IPS-18c (cell line): Measurements from ENCODE around the gene SCG2.
"Not testable (repeated sequence)": the region's sequence is repeated elsewhere in the genome, so short reads cannot be mapped to it uniquely, and the experiment has no call there.

ENCODE experiments used
- H3K4me3 ChIP-seq: 2 replicates; pipeline ENCODE4 v1.7.0; 2013; ENCODE audit warnings: low read depth, mild to moderate bottlenecking, low read length, moderate library complexity; ENCODE audit not compliant: insufficient read depth
- H3K9me3 ChIP-seq: one replicate; pipeline ENCODE4 v1.6.1; 2013; ENCODE audit warnings: mild to moderate bottlenecking, low read length, moderate library complexity; ENCODE audit not compliant: control insufficient read depth, insufficient read depth

Gene SCG2

DNA sequence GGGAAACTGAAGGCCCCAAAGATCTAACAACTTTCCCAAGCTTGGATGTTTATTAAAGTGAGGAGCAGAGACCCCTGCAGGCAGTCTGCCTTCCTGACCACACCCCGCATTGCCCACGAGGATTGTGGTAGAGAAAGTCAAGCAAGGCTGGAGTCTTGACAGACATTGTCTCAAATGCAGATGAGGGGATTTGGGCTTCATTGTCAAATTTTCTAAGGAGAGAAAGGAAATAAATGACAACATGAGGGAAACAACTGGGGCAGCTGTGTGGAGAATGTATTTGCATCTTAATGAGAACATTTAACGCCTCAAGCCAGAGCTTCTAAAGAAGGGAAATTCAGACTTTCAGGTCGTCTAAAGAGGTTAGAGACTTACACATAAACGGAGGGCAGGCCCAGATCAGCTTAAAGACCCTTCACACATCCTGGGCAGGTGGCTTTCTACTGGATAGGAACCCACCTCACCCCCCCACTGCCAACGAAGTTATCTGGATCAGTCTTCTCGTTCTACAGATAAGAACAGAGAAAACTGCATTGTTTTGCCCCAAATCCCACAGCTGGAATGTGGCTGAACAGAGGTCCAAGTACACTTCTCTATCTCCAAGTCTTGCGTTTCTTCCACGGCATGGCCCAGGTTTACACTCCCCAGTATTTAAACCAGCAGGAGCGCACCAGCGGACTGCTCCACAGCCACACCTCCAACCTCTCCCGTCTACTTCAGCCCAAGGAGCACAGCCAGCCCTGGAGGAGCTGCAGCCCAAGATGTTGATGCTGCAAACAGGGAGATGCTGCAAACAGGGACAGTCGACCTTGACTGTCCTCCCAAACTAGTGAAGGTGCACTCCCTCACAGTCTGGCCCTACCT, 16.2 kb upstream of the SCG2 start:
- no peaks in the 10 kb centered on the region for H3K9me3 ChIP-seq
- H3K4me3 ChIP-seq: no peak overlapping the region

GRCh38 chr2:223614534-223614933, 12.4 kb upstream of the SCG2 start:
- H3K4me3 ChIP-seq: no peak overlapping the region
- H3K9me3 ChIP-seq: no peaks in the 10 kb centered on the region

GRCh38 chr2:223613017-223613950, 11.1 kb upstream of the SCG2 start:
- Histone ChIP-seq H3K9me3 (no peaks in the 10 kb centered on the region), H3K4me3 (no peak overlapping the region; the same call in 1 of the 2 replicates)

DNA sequence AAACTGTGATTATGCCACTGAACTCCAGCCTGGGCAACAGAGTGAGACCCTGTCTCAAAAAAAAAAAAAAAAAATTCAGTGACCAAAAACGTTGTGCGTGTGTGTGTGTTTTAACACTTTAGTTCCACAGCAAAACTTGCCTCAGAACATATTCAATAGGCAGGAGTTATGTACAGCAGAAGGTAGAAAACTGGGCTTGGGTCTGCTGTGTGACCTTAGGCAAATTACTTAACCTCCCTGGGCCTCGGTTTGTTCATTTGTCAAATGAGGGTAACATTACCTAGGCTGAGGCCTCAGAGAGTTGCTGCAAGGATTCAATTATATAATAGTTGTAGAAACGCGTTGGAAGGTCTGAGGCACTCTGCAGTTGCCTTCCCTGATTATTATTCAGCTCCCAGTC, 10.3 kb upstream of the SCG2 start:
- Histone ChIP-seq H3K9me3 (no peaks in the 10 kb centered on the region), H3K4me3 (no peak overlapping the region)

GRCh38 chr2:223611061-223611460, 8.9 kb upstream of the SCG2 start:
- Histone ChIP-seq H3K4me3 (no peak overlapping the region), H3K9me3 (no peaks in the 10 kb centered on the region)

- Histone ChIP-seq H3K9me3 (no peaks in the 10 kb centered on the region), H3K4me3 (no peak overlapping the region)
These were observed 5.3 kb upstream of the SCG2 start for GRCh38 chr2:223607476-223607875.

GRCh38 chr2:223606946-223607345, 4.8 kb upstream of the SCG2 start:
- Histone ChIP-seq H3K9me3 (no peaks in the 10 kb centered on the region), H3K4me3 (no peak overlapping the region)

DNA sequence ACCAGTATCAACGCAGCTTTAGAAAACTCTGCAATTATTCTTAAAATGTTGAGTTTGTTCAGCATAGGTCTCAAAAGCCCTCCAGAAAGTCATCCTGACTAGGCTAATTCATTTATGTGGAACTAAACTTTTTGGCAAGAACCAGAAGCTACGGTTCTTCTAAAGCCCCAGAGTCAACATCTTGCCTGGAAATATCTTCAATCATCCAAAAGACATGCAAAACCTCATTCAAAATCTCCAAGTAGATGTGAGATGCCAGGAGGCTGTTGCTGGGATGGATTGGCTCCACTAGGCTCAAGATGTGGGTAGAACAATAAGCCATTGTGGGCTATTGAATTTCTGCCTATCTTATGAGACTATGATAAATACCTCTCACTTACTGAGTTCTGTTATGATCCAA, 2.1 kb upstream of the SCG2 start:
- no peaks in the 10 kb centered on the region for H3K9me3 ChIP-seq
- H3K4me3 ChIP-seq: no peak overlapping the region

GRCh38 chr2:223602972-223603371, 811 bp upstream of the SCG2 start:
- no peak overlapping the region for H3K4me3 ChIP-seq
- no peaks in the 10 kb centered on the region for H3K9me3 ChIP-seq

- H3K4me3 ChIP-seq: no peak overlapping the region
- H3K9me3 ChIP-seq: no peaks in the 10 kb centered on the region
These were observed 1.1 kb downstream of the SCG2 start for GRCh38 chr2:223601018-223601417.

DNA sequence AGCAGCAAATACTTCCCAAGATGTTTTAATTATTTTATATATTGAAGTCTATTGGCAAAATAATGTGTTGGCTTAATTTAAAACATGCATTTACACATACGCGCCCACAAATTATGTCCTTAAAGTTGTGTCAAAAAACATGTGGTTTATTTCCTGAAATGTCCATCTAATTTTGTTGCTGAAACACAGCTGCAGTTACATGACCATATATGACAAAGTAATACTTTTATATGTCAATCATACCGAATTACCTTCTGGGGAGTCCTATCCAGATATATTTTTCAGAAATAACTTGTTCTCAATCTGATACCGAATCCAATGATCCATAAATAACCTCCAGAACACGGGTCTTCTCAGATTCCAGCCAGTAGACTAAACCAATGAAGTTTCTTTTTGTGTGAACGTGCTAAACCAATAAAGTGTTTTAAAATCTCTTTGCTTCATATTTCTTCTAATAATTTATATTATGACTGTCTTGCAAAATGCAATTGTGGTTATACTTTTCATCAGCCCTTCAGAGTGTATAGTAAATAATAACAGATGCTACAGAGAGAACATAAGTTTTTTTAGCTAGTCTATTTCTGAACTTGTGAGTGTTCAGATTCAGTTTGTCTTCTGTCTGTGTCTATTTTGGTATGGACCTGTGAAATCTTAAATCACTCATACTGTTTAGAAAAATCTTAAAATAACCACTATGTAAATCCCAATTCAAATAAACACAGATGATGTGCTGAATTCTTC, 2.4 kb downstream of the SCG2 start:
- Histone ChIP-seq H3K4me3 (no peak overlapping the region), H3K9me3 (no peaks in the 10 kb centered on the region)

GRCh38 chr2:223598994-223599639, 3.0 kb downstream of the SCG2 start:
- no peaks in the 10 kb centered on the region for H3K9me3 ChIP-seq
- H3K4me3 ChIP-seq: no peak overlapping the region

DNA sequence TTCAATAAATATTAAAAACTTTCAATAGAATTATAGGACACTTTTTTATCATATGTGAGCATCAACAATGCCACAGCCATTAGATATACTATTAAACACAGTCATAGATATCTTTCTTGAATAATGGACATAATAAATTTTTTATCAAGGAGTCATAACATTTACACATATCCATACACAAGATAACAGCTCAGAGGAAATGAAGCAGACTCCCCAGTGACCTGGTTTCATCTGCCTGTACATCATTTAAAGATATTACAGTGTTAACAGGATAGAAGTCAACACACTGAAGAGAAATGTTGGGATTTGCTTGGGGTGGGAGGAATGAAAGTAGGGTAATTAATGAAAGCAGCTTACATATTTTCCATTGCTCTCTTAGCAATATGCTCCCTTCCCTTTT, 5.1 kb downstream of the SCG2 start:
- Histone ChIP-seq H3K4me3 (no peak overlapping the region), H3K9me3 (no peaks in the 10 kb centered on the region)

- H3K4me3 ChIP-seq: no peak overlapping the region
These were observed 6.0 kb downstream of the SCG2 start for GRCh38 chr2:223596208-223596607.

DNA sequence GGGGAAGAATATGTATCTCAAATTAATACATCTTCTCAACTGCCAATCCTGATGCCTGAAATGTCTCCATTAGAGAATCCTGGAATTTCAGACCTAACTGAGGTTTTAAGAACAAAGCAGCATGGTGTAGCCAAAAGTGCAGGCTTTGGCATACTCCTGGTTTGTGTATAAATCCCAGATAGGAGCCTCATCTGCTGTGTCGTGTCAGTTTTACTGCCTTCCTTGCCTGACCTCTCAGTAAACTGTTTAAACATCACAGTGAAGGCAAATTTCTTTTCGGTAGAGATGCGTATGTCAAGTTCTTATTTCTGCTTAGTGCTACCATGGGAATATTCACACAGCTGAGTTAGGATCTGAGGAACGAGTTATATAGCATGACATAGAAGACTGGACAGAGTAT, 7.3 kb downstream of the SCG2 start:
- H3K4me3 ChIP-seq: no peak overlapping the region
- H3K9me3 ChIP-seq: no peaks in the 10 kb centered on the region

More at GRCh38 chr2:223596208-223596607, 6.0 kb downstream of the SCG2 start:
- no peaks in the 10 kb centered on the region for H3K9me3 ChIP-seq

DNA sequence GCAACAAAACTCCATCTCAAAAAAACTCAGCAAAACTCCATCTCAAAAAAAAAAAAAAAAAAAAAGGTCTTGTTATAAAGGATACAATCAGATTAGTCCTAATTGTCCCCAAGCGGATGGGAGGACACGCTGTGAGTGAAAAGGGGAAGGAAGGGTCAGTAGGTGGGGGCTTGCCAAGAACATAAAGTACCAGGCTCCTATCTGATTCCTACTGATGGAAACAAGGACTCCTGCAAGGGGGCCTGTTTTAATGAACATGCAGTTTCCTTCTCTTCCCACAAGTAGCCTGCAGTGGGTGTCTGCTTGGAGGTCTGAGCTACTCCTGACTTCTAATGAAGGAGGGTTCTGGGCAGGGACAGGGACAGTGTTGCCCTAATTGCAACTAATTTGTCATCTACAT, 7.9 kb downstream of the SCG2 start:
- H3K4me3 ChIP-seq: no peak overlapping the region
- H3K9me3 ChIP-seq: no peaks in the 10 kb centered on the region

DNA sequence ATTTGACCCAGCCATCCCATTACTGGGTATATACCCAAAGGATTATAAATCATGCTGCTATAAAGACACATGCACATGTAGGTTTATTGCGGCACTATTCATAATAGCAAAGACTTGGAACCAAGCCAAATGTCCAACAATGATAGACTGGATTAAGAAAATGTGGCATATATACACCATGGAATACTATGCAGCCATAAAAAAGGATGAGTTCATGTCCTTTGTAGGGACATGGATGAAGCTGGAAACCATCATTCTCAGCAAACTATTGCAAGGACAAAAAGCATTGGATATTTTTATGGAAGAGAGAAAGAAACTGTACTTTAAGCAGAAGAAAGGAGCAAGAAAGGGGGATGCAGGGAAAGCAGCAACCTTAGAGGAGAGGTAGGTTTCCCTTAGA, 9.5 kb downstream of the SCG2 start:
- not testable (repeated sequence) for H3K4me3 ChIP-seq, H3K9me3 ChIP-seq
